Daoy (cell line): Measurements from ENCODE around the gene RXYLT1. TPM values are rescaled to one million over a fixed set of nuclear protein-coding genes. Genes with fewer than 3 reads are reported as not detected.
A peak's percentile ranks its signal among the peaks of the same experiment; 100 is the strongest.
"Not testable (repeated sequence)": the region's sequence is repeated elsewhere in the genome, so short reads cannot be mapped to it uniquely, and the experiment has no call there.

Experiments used
- DNase-seq: peaks from one replicate; pipeline ENCODE4 v3.0.0-alpha.2; 2015; ENCODE audit warnings: low read depth
- total RNA-seq: library from RNA; depleted of rRNA; stranded (reverse); fragments of >200 nt; shearing (Covaris generic); gene quantifications from 2 replicates; pipeline ENCODE4 v1.2.3, GENCODE V29; 2014; rRNA removed

The RXYLT1 gene, protein sequence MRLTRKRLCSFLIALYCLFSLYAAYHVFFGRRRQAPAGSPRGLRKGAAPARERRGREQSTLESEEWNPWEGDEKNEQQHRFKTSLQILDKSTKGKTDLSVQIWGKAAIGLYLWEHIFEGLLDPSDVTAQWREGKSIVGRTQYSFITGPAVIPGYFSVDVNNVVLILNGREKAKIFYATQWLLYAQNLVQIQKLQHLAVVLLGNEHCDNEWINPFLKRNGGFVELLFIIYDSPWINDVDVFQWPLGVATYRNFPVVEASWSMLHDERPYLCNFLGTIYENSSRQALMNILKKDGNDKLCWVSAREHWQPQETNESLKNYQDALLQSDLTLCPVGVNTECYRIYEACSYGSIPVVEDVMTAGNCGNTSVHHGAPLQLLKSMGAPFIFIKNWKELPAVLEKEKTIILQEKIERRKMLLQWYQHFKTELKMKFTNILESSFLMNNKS
- total RNA-seq, result 42.7 and 46.9 TPM in 2 replicates

DNA sequence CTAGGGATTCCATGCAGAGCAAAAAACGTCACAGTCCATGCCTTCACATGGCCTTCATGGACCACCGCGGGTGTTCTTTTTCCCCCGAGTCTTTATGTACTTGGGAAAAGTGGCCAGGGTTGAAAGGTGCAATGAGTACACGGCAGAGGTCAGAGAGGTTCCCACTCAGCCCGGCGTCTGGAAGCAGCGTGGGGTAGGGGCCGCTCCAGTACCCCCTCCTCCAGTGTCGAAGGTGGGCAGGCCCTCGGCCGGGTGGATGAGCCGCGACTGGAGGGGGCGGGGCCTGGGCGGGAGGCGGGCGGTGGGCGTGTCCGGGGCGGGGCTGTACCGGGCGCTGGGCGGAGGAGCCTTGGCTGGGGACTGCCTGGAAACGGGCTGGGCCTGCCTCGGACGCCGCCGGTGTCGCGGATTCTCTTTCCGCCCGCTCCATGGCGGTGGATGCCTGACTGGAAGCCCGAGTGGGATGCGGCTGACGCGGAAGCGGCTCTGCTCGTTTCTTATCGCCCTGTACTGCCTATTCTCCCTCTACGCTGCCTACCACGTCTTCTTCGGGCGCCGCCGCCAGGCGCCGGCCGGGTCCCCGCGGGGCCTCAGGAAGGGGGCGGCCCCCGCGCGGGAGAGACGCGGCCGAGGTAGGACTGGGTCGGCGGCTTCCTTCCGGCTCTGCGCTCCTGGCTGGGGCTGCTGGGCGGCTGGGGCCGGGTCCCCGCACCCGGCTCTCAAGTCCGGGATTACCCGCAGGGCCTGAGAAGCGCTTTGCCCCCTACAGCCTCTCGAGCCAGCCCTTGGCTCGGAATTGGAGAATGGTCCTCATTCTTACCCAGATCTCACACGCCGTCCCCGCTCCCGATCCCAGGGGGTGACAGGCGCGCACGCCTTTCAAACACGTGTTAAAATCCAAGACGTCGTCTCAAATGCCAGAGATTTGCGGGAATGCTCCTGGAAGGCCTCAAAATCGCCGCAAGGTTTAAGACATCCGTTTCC is at the start of gene RXYLT1:
Gene RXYLT1, plus strand, starts transcription at position 412 of the 984 bp plus-strand sequence. Its CDS starts 52 bp downstream, at position 464.
- DNase-seq, result peak; percentile 88

DNA sequence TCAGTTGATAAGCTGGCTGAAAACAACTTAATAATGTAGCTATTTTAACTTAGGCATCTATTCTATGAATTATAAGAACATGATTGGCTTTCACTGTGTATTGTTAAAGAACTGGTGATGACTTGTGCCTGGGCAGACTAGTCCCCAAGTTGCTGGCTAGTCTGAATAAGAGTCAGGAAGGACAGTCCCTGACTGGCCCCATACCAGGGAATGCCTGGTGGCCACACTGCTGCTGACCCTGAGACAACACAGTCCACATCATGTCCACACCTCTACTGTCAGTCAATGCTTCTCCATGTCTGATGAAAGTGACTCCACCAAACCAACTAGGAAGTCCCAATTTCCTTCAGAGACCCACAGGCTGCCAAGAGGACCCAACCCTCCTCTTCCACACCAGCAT is 46.9 kb upstream of the RXYLT1 start:
- not testable (repeated sequence) for DNase-seq

DNA sequence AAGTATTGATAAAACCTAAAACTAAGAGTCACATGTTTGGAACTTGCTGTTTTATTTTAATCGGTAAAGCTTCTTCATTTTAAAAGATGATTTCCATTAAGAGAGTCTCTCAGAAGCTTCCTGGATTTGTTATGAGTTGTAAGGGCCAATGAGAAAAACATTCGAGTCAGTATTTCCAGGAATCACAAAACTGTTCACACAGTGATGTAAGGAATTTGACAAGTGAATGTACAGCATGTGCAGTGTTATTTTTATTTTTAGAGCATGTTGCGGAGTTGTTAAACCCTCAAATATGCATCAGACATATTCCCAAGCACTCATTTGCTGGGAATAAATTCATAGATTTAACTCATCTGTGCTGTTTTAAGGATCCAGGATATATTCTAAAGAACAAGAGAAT is 46.1 kb upstream of the RXYLT1 start:
- not testable (repeated sequence) for DNase-seq

DNA sequence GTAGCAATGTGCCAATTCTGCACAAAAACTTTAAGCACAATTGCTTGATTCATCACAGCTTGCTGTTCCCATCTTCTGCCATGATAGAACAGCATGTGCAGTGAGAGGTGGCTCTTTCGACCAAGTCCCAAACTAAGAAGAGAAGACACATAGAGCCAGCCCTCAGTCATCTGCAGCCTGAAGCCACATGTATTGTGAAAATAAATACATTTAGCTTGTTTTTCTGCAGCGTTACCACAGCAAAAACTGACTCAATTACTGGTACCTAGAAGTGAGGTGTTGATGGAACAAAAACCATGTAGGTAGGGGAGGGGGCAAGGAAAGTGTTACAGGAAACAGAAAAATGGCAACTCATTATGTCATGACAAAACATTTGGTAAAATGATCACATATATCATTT is 39.2 kb upstream of the RXYLT1 start:
- DNase-seq, result not testable (repeated sequence)

DNA sequence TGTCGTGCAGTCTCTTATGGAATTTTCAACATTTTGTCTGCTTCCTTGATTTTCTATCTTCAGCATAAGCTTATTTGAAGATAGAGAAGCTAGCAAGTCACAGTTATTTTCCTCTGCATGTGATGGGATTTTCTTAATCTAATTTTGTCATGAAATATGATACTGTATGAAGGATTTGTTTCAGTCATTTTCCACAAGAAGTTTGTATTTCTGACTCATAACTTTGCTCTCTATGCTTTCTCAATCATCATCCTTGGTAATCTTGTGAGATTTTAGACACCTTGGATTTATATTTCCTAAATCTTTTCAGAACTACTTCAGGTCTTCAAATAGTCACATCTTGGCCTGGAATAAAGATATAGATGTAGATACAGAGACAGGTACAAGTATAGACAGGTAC is 38.3 kb upstream of the RXYLT1 start:
- not testable (repeated sequence) for DNase-seq

DNA sequence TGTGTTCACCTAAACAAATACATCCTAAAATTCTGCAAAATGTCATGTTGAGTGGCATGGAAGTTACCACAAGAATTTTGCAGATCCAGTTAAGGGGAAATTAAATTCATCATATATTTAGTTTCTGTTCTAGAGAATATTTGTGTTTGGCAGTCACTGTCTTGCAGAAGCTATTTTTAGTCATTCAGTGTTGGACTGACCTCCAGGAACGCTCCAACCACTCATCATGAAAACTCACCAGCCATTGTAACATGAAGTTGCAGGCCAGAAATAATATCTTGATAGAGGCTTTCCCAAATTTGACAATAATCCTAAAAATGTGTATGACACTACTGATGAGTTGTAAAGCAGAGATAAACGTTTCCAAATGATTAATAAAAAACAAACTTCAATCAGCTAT is 35.6 kb upstream of the RXYLT1 start:
- not testable (repeated sequence) for DNase-seq

DNA sequence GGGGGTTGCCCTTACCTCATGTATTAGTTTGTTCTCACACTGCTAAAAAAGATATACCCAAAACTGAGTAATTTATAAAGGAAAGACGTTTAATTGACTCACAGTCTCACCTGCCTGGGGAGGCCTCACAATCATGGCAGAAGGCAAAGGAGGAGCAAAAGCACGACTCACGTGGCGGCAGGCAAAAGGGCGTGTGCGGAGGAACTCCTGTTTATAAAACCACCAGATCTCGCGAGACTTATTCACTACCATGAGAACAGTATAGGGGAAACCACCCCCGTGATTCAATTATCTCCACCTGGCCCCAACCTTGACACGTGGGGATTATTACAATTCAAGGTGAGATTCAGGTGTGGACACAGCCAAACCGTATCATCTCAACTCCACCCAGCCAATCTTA is 33.2 kb upstream of the RXYLT1 start:
- not testable (repeated sequence) for DNase-seq

DNA sequence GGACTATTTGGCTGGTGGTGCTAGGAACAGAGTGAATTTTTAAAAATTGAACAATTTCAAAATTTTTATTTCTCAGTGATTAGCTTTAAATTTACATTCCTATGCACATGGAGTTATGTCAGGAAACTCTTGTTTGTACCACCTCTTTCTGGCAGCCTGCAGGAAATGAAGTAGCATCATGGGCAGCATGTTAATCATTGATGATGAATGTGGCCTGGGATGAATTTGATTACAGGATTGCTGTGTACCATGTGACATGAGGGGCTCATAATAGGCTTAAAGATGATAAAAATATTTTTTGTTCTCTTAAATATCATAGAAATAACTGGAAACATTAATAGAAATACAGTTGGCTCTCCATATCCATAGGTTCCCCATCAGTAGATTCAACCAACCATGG is 32.6 kb upstream of the RXYLT1 start:
- not testable (repeated sequence) for DNase-seq

DNA sequence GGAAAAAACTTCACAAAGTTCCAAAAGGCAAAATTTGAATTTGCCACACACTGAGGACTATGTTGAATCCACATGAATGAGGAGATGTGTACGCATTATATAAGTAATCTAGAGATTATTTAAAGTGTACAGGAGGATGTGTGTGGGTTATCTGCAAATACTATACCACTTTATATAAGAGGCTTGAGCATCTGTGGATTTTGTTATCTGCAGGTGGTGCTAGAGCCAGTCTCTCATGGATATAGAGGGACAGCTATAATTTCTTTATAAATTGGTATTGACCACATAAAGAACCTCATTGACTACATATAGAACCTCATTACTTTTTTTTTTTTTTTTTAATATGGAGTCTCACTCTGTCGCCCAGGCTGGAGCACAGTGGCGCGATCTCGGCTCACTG is 32.2 kb upstream of the RXYLT1 start:
- no peak for DNase-seq

DNA sequence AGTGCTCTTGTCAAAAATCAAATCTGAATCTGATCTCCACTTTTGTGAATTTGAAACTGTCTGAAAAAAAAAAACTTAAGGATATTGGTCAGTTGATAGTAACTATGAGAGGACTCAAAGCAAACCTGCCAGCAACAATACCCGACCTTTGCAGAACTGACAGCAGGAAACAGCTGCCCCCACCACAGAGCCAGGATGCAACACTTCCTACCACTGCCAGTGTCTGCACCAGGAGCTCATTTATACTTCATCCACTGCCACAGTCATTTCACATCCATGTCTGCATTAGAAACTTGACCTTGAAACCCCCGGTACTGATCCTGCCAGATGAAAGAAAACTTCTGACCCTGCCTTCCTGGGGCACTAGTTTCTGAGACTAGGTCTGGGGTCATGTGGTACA is 27.4 kb upstream of the RXYLT1 start:
- DNase-seq, result no peak

DNA sequence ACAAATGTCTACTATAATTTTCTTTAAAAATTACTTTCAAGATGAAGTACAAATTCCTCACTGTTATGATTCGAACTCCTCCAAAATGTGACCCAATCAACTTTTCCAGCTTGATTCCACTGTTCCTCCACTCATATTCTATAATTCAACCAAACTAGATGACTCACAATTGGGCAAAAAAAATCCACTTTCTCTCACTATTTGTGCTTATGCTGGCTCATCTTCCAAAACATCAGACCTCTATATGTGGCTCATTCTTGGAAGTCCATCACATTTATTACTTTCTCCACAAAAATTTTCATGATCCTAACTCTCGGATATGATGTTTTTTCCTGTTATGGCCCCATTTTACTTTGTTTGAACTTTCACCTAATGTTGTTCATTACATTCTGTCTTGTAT is 26.9 kb upstream of the RXYLT1 start:
- DNase-seq, result no peak

DNA sequence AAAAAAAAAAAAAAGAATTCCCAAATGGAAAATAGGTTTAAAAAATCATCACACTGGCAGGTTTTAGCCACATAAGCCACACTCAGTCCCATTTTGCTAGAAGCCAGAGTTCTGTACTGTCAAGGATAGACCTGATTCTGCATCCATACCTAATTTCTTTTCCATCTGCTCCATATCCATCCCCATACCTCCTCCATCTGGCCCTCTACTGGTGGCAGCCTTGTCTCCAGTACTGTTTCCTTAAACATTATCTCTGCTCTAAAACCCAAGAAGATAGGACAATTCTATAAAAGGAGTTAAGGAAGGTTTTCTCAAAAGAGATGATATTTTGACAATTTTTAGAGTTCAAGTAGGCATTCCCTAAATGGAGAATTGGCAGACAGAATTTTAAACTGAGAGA is 26.0 kb upstream of the RXYLT1 start:
- no peak for DNase-seq

DNA sequence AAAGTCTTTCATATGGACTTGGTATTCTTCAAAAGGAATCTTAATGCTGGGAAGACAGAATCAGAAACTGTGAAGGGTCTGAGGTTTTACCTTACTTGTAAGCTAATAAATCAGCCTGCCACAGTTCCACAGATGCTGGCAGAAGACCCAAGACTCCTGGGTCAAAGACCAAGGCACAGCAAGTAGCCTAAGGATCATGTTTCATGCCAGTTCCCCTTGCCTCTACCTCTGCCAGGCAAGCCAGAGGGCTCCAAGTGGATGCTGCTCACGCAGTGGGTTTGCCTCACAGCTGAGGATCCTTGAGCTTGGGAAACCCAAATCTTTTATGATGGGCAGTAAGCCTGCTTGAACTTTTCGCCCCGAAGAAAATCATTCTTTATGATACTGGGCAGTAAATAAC is 15.2 kb upstream of the RXYLT1 start:
- no peak for DNase-seq

DNA sequence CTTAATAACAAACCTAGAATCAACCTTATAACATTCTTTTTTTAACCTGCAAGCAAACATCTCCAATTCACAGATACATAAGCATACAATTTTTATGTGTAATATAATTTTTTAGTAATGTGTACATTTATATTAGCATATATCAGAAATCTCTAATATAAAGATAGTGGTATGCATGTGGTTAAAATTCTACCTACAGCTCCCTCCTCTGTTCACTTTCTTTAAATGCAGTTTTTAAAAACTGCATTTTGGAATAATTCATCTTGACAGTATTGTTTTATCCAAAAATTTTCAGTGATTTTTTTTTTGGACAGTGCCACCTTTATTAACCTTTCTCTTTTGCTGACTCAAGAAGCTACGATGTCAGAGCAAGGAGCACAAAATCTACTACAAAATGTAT is 13.2 kb upstream of the RXYLT1 start:
- no peak for DNase-seq

DNA sequence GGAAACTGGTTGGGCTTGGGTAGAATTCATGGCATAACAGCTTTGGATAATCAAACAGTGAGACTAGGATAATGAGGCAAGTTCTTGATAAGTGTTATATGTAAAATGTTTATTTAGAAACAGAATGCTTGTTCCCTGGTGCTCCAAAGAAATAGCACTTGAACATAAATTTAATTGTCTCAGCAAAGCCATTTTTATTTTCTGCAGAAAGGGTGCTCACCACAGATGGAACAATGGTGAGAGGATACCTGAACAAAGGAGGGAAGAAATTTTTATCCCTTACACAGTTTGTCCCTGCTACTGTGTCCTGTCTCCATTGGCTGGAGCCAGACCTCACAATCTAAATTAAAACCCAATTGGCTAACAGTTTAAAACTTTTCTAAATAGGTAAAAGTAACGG is 9.3 kb upstream of the RXYLT1 start:
- no peak for DNase-seq

DNA sequence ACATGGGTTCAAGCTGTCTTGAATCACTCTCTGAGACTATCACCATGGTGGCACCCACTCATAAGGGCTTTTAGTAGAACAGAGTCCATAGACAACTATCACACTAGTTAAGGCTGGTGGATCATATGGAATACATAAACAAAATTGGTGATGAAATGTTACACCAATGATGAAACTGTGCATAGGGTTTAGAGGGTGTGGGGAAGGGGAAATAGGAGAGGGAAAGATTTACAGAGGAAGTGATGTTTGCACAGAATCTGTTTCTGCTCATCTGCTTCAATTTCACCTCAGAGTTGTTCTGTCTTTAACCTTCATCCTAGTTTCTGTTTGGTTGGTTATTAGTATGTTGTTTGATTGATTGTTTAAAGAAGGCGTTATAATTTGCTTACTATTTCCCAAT is 2.4 kb upstream of the RXYLT1 start:
- DNase-seq, result no peak

DNA sequence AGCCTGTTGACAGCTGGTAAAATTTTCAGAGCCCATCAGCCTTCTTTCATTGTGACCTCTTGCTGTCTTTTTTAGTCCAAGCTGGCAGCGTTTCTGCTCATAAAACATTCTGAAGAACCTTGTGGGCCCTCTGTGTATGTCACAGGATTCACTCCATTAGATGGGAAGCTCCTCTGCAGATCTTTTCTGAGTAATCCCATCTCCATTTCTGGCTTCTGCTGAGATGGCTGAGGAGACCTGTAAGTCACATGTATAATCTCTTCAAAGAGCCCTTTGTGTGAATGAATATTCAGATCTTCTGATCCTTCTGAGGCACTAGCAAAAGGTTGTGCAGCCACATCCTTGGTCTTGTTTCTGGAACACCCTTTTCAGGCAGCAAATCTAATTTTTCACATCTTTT is 2.8 kb downstream of the RXYLT1 start:
- no peak for DNase-seq

DNA sequence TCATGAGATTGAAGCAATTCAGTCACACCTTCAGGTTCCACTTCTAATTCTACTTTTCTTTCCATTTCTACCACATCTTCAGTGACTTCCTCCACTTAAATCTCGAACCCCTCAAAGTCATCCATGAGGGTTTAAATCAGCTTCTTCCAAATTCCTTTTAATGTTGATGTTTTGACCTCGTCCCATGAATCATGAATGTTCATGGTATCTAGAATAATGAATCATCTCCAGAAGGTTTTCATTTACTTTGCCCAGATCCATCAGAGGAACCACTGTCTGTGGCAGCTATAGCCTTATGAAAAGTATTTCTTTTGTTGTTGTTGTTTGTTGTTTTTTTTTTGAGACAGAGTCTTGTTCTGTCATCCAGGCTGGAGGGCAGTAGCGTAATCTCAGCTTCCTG is 7.6 kb downstream of the RXYLT1 start:
- DNase-seq, result no peak

DNA sequence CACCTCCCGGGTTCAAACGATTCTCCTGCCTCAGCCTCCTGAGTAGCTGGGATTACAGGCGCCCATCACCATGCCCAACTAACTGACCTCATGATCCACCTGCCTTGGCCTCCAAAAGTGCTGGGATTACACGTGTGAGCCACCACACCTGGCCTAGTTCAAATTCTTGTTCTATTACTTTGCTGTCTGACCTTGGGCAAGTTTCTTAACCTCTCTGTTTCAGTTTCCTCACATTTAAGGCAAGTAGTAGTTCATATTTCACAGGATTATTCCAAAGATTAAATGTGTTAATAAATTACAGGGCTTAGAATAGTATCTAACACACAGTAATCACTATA is 10.9 kb downstream of the RXYLT1 start:
- no peak for DNase-seq

DNA sequence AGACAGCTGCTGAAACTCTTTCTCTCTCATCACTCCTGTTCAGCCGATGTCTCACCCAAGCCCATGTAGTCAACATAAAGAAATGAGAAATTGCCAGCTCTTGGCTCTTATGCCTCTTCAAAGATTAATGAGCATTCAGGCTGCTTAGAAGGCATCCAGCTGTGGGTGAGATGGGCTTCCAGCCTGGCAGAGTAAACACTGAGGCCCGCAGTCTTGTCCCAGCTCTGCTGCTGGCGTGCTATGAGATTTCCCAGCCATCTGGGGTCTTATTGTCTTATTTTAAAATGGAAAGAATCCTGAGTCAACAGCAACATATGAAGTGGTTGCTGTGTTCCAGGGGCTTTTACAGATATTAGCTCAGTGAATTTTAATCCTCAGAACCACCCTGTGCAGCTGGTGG is 12.6 kb downstream of the RXYLT1 start:
- no peak for DNase-seq

DNA sequence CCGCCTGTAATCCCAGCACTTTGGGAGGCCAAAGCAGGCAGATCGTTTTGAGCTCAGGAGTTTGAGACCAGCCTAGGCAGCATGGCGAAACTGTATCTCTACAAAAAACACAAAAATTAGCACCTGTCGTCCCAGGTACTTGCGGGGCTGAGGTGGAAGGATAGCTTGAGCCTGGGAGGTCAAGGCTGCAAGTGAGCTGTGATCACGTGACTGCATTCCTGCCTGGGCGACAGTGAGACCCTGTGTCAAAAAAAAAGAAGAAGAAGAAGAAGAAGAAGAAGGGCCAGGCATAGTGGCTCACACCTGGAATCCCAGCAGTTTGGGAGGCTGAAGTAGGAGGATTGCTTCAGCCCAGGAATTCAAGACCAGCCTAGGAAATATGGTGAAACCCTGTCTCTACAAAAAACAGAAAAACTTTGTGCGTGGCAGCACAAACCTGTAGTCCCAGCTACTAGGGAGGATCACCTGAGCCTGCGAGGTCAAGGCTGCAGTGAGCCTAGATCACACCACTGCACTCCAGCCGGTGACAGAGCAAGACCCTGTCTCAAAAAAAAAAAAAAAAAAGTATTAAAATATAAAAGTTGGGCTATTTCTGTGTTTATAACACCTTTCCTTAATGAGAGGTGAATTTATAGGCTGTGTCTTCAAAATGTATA is 15.5 kb downstream of the RXYLT1 start:
- no peak for DNase-seq

DNA sequence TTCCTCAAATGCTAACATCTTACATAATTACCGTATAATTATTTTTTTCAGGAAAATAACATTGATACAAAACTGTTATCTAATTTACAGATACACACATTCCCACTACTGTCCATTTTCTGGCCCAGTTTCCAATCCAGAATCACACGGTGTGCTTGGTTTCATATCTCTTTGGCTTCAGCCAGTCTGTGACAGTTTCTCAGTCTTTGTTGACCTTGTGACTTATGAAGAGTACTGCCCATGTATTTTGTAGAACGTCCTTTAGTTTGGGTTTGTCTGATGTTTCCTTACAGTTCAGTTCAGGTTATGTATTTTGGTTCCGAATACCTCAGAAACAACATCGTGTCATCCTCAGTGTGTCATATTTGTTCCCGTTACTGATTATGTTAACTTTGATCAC is 16.2 kb downstream of the RXYLT1 start:
- no peak for DNase-seq
